ENCODE data around the gene MYL2. TPM values are rescaled to one million over a fixed set of nuclear protein-coding genes. Genes with fewer than 3 reads are reported as not detected.

Gene MYL2
- total RNA-seq, 4 donors from 2014 or later = 2.7 TPM; not detected in 3

- Histone ChIP-seq H3K4me3 (no peak overlapping the region), H3K27me3 (no peaks in the 10 kb centered on the region), H3K36me3 (no peaks in the 10 kb centered on the region), H3K4me1 (no peaks in the 10 kb centered on the region), H3K9me3 (no peaks in the 10 kb centered on the region), H3K27ac (no peak overlapping the region)
- DNase-seq = no peak
- intact Hi-C loops (cut with DNase I; ENCODE audit: low total_unique reads) = no loop called here
- TF ChIP-seq POLR2A (IDR thresholded peaks at IDR 0.05) = no peak
- TF ChIP-seq CTCF (IDR thresholded peaks at IDR 0.05) = no peak
Observed at GRCh38 chr12:110903511-110903910, 16.9 kb downstream of the MYL2 start.

DNA sequence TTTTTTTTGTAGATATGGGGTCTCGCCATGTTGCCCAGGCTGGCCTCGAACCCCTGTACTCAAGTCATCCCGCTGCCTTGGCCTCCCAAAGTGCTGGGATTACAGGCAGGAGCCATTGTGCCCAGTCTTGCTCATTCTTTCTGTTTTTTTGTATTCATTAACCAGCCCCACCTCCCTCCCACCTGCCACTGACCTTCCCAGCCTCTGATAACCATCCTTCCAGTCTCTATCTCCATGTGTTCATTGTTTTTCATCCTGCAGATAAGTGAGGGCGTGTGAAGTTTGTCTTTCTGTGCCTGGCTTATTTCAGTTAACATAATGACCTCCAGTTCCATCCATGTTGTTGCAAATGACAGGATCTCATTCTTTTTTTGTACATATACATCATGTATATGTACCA, 19.0 kb downstream of the MYL2 start:
- Histone ChIP-seq H3K4me3 (no peak overlapping the region), H3K9me3 (no peaks in the 10 kb centered on the region), H3K27me3 (no peaks in the 10 kb centered on the region), H3K27ac (no peak overlapping the region), H3K4me1 (no peaks in the 10 kb centered on the region), H3K36me3 (no peaks in the 10 kb centered on the region)
- DNase-seq = no peak
- TF ChIP-seq POLR2A (IDR thresholded peaks at IDR 0.05) = no peak
- TF ChIP-seq CTCF (IDR thresholded peaks at IDR 0.05) = no peak
- intact Hi-C loops (cut with DNase I; ENCODE audit: low total_unique reads) = no loop called here

DNA sequence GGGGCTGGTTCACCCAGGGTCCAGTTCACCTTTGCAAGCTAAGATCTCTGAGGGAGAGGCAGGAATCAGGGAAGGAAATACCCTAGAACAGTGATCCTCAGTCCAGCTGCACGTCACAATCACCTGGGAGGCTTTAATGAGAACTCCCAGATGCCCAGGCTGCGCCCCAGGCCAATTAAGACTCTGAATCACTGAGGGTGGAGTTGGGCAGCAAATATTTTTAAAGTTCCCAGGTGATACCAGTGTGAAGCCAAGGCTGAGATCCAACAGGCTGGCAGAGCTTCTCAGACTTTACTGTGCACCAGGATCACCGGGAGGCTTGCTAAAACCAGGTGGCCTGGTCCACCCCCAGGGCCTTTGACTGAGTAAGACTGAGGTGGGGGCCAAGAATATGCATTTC, 23.8 kb downstream of the MYL2 start:
- no peaks in the 10 kb centered on the region for H3K9me3 ChIP-seq
- no peaks in the 10 kb centered on the region for H3K4me1 ChIP-seq
- H3K4me3 ChIP-seq = no peak overlapping the region
- no peak overlapping the region for H3K27ac ChIP-seq
- no peaks in the 10 kb centered on the region for H3K27me3 ChIP-seq
- no peaks in the 10 kb centered on the region for H3K36me3 ChIP-seq
- no peak for TF ChIP-seq POLR2A (IDR thresholded peaks at IDR 0.05)
- TF ChIP-seq CTCF (IDR thresholded peaks at IDR 0.05) = no peak
- intact Hi-C loops (cut with DNase I; ENCODE audit: low total_unique reads) = no loop called here
- DNase-seq = no peak

DNA sequence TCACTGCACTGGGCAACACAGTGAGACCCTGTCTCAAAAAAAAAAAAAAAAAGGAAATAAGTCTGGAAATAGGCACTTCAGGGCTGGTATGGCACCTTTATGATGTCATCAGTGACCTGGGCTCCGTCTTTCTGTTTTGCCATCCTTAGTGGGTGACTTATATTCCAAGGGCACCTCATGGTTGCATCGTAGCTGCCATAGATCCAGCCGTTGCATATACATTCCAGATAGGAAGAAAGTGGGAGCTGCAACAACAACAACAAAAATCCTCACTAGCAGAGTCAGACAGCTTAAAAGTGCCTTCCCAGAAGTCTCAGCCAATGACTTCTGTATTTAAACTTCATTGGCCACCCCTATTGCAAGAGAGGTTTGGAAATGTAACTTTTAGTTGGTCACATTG, 26.4 kb downstream of the MYL2 start:
- Histone ChIP-seq H3K27me3 (no peaks in the 10 kb centered on the region), H3K36me3 (no peaks in the 10 kb centered on the region), H3K4me3 (no peak overlapping the region), H3K27ac (no peak overlapping the region), H3K9me3 (no peaks in the 10 kb centered on the region), H3K4me1 (no peaks in the 10 kb centered on the region)
- no peak for DNase-seq
- TF ChIP-seq POLR2A (IDR thresholded peaks at IDR 0.05) = no peak
- TF ChIP-seq CTCF (IDR thresholded peaks at IDR 0.05) = no peak
- intact Hi-C loops (cut with DNase I; ENCODE audit: low total_unique reads) = no loop called here

DNA sequence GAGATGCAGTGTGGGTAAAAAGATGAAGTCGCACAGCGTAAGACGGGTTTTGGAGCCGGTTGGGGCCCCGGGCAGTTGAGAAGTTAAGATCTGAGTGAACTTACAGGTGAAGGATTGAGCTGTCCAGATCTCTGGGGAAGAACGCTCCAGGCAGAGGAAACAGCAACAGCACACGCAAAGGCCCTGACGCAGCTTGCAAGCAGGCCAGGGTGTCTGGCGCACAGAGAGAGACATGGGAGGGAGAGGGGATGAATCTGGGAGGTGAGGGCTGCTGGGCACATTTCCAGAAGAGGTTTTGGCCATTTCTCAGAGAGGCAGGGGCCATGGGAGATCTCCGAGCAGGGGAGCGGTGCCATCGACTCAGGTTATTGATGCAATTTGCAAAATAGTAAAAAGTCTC, 31.0 kb downstream of the MYL2 start:
- Histone ChIP-seq H3K27ac (no peak overlapping the region), H3K4me1 (no peaks in the 10 kb centered on the region), H3K9me3 (no peaks in the 10 kb centered on the region), H3K27me3 (no peaks in the 10 kb centered on the region), H3K36me3 (no peaks in the 10 kb centered on the region), H3K4me3 (no peak overlapping the region)
- intact Hi-C loops (cut with DNase I; ENCODE audit: low total_unique reads) = no loop called here
- no peak for DNase-seq
- no peak for TF ChIP-seq CTCF (IDR thresholded peaks at IDR 0.05)
- no peak for TF ChIP-seq POLR2A (IDR thresholded peaks at IDR 0.05)

Measured in uterus (tissue), 4 donors.